SK-N-SH treated with all-trans-retinoic acid at 6 μM for 48 hours (cell line): ENCODE results near the gene TMEM231.

ENCODE experiments used
- ATAC-seq: fragments of 200-7000 bp; cut with Tn5 transposase; 3 replicates; pipeline ENCODE4 v1.9.1; 2020; ENCODE audit warnings: mild to moderate bottlenecking, moderate library complexity
- ARNTL ChIP-seq: fragments of 450-650 bp; formaldehyde crosslinking; IDR thresholded peaks from 2 replicates; pipeline ENCODE4 v1.5.0; 2020; ENCODE audit warnings: low read depth, mild to moderate bottlenecking, moderate library complexity, borderline replicate concordance
- BACH2 ChIP-seq: fragments of 250-450 bp; sonication (Bioruptor Pico); IDR thresholded peaks from 2 replicates; pipeline ENCODE4 v1.9.0; 2021; ENCODE audit warnings: mild to moderate bottlenecking, borderline replicate concordance
- CSDC2 ChIP-seq: fragments of 250-450 bp; sonication (Bioruptor Pico); IDR thresholded peaks from 2 replicates; pipeline ENCODE4 v1.5.0; 2020; ENCODE audit warnings: mild to moderate bottlenecking, moderate library complexity
- ESRRG ChIP-seq: fragments of 250-450 bp; sonication (Bioruptor Pico); IDR thresholded peaks from 2 replicates; pipeline ENCODE4 v1.6.1; 2021; ENCODE audit warnings: mild to moderate bottlenecking
- GLIS3 ChIP-seq: fragments of 250-450 bp; sonication (Bioruptor Pico); IDR thresholded peaks from 2 replicates; pipeline ENCODE4 v1.5.0; 2020; ENCODE audit warnings: mild to moderate bottlenecking, moderate library complexity
- ISL1 ChIP-seq: fragments of 250-450 bp; sonication (Bioruptor Pico); IDR thresholded peaks from 2 replicates; pipeline ENCODE4 v2.1.2; 2022; ENCODE audit warnings: mild to moderate bottlenecking, moderate library complexity
- OSR1 ChIP-seq: fragments of 250-450 bp; sonication (Bioruptor Pico); IDR thresholded peaks from 2 replicates; pipeline ENCODE4 v1.8.0; 2022; ENCODE audit warnings: moderate library complexity, mild to moderate bottlenecking, inconsistent platforms
- PPARA ChIP-seq: fragments of 250-450 bp; sonication (Bioruptor Pico); IDR thresholded peaks from 2 replicates; pipeline ENCODE4 v1.5.0; 2020; ENCODE audit warnings: mild to moderate bottlenecking, borderline replicate concordance
- RARB ChIP-seq: fragments of 250-450 bp; sonication (Bioruptor Pico); IDR thresholded peaks from 2 replicates; pipeline ENCODE4 v1.8.0; 2021; ENCODE audit warnings: mild to moderate bottlenecking, moderate library complexity
- SNAI2 ChIP-seq: fragments of 250-450 bp; sonication (Bioruptor Pico); IDR thresholded peaks from 2 replicates; pipeline ENCODE4 v1.5.0; 2020; ENCODE audit warnings: mild to moderate bottlenecking, moderate library complexity
- TCF4 ChIP-seq: fragments of 250-450 bp; sonication (Bioruptor Pico); IDR thresholded peaks from 2 replicates; pipeline ENCODE4 v1.8.0; 2021; ENCODE audit warnings: mild to moderate bottlenecking, moderate library complexity, borderline replicate concordance
- TOX ChIP-seq: fragments of 250-450 bp; sonication (Bioruptor Pico); IDR thresholded peaks from 2 replicates; pipeline ENCODE4 v1.8.0; 2021; ENCODE audit warnings: mild to moderate bottlenecking, moderate library complexity, borderline replicate concordance
- ZC3H10 ChIP-seq: fragments of 250-450 bp; sonication (Bioruptor Pico); IDR thresholded peaks from 2 replicates; pipeline ENCODE4 v1.5.1; 2021; ENCODE audit warnings: mild to moderate bottlenecking, moderate library complexity
- ZFP30 ChIP-seq: fragments of 450-650 bp; formaldehyde crosslinking; IDR thresholded peaks from 2 replicates; pipeline ENCODE4 v1.5.0; 2022; ENCODE audit warnings: mild to moderate bottlenecking, moderate library complexity
- ZNF565 ChIP-seq: fragments of 450-650 bp; formaldehyde crosslinking; conservative IDR thresholded peaks from 2 replicates; pipeline ENCODE4 v1.5.0; 2020; ENCODE audit warnings: low read depth, mild to moderate bottlenecking, moderate library complexity
- ZNF70 ChIP-seq: fragments of 450-650 bp; formaldehyde crosslinking; IDR thresholded peaks from 2 replicates; pipeline ENCODE4 v1.5.0; 2020; ENCODE audit warnings: mild to moderate bottlenecking, moderate library complexity
- ZNF8 ChIP-seq: fragments of 450-650 bp; formaldehyde crosslinking; IDR thresholded peaks from 2 replicates; pipeline ENCODE4 v1.5.0; 2020; ENCODE audit warnings: mild to moderate bottlenecking, moderate library complexity
- TF ChIP-seq, protein P1 (sequence below): fragments of 250-450 bp; sonication (Bioruptor Pico); IDR thresholded peaks from 2 replicates; pipeline ENCODE4 v1.5.1; 2021; ENCODE audit warnings: mild to moderate bottlenecking, moderate library complexity
- TF ChIP-seq, protein P2 (sequence below): fragments of 250-450 bp; sonication (Bioruptor Pico); IDR thresholded peaks from 2 replicates; pipeline ENCODE4 v1.5.0; 2020; ENCODE audit warnings: mild to moderate bottlenecking, moderate library complexity
- TF ChIP-seq, protein P3 (sequence below): fragments of 250-450 bp; sonication (Bioruptor Pico); IDR thresholded peaks from 2 replicates; pipeline ENCODE4 v1.5.1; 2020; ENCODE audit warnings: low read depth, mild to moderate bottlenecking, moderate library complexity
- TF ChIP-seq, protein P4 (sequence below): fragments of 250-450 bp; sonication (Bioruptor Pico); IDR thresholded peaks from 2 replicates; pipeline ENCODE4 v1.8.0; 2020; ENCODE audit warnings: mild to moderate bottlenecking, moderate library complexity, borderline replicate concordance
- TF ChIP-seq, protein P5 (sequence below): fragments of 250-450 bp; sonication (Bioruptor Pico); IDR thresholded peaks from 2 replicates; pipeline ENCODE4 v1.8.0; 2021; ENCODE audit warnings: low read depth, mild to moderate bottlenecking, moderate library complexity, borderline replicate concordance

Gene TMEM231

DNA sequence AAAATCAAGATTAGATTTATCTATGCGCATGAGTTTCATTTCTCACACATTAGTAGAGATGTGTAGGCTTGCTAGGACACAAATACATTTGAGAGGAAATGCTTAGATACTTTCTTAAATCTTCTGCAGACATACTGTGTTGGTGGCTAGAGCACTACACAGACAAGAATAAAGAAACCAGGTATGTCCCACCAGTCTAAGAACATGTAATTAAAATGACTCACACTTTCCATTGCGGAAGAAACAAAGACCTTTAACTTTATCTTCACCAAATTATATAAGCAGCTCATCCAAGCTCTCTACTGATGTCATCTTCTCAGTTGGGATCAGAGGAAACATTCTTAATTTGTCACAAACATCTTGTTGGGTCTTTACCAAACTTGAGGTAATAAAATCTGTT is 22.7 kb upstream of the TMEM231 start:
- no peak for TF ChIP-seq GLIS3 (CRISPR knock-in tag)
- TF ChIP-seq ARNTL (CRISPR knock-in tag) = no peak
- no peak for TF ChIP-seq ZC3H10 (CRISPR knock-in tag)
- no peak for TF ChIP-seq ZNF70 (CRISPR knock-in tag)
- ATAC-seq = no peak

DNA sequence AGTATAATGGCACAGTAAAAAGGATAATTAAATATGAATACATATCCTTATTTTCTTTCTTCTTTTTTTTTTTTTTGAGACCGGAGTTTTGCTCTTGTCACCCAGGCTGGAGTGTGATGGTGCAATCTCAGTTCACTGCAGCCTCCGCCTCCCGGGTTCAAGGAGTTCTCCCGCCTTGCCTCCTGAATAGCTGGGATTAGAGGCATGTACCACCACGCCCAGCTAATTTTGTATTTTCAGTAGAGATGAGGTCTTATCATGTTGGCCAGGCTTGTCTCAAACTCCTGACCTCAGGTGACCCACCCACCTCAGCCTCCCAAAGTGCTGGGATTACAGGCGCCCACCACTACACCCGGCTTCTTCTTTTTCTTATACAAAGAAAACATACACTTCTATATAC is 22.2 kb upstream of the TMEM231 start:
- no peak for TF ChIP-seq ZNF8 (CRISPR knock-in tag)
- TF ChIP-seq, protein P1, sequence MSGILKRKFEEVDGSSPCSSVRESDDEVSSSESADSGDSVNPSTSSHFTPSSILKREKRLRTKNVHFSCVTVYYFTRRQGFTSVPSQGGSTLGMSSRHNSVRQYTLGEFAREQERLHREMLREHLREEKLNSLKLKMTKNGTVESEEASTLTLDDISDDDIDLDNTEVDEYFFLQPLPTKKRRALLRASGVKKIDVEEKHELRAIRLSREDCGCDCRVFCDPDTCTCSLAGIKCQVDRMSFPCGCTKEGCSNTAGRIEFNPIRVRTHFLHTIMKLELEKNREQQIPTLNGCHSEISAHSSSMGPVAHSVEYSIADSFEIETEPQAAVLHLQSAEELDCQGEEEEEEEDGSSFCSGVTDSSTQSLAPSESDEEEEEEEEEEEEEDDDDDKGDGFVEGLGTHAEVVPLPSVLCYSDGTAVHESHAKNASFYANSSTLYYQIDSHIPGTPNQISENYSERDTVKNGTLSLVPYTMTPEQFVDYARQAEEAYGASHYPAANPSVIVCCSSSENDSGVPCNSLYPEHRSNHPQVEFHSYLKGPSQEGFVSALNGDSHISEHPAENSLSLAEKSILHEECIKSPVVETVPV (CRISPR knock-in tag) = no peak
- no peak for ATAC-seq

DNA sequence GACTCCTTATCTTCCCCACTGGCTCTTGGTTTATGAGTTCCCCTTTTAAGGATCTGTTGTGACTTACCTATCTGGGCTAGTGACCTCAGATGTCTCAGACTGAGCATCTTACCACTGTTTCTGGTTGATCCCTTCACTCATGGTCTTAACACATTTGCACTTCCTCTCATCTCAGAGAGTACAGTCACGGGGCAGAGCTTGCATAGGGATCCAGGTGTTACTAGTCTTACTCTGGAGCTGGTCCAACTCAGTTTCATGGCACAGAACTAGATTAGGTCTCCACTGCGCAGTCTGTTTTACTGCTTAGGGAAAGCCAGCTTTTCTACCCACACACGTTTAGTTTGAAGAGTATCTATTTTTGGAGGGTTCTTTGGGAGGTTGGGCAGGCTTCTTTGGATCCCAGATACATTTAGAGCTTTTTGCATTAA is 20.3 kb upstream of the TMEM231 start:
- no peak for ATAC-seq
- no peak for TF ChIP-seq BACH2
- TF ChIP-seq OSR1 = no peak
- TF ChIP-seq ESRRG (CRISPR knock-in tag) = no peak
- no peak for TF ChIP-seq ISL1 (CRISPR knock-in tag)

DNA sequence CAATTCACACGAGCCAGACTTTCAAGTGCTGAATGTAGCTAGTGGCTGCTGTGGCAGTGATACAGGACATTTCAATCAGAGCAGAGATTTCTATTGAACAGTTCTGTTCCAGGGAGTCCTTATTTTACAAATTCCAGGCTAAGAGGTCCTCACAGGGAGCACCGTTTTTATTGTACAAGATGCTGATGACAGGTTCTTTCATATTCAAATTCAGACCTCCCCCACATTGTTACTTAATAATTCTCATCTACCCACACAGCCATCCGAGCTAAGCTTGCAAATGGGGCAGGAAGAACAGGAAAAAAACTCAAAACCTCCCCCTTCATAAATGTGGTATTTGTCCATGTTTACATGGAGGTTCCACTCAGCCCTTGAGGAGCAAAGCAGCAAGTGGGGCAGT is 19.9 kb upstream of the TMEM231 start:
- ATAC-seq = no peak
- TF ChIP-seq, protein P2, sequence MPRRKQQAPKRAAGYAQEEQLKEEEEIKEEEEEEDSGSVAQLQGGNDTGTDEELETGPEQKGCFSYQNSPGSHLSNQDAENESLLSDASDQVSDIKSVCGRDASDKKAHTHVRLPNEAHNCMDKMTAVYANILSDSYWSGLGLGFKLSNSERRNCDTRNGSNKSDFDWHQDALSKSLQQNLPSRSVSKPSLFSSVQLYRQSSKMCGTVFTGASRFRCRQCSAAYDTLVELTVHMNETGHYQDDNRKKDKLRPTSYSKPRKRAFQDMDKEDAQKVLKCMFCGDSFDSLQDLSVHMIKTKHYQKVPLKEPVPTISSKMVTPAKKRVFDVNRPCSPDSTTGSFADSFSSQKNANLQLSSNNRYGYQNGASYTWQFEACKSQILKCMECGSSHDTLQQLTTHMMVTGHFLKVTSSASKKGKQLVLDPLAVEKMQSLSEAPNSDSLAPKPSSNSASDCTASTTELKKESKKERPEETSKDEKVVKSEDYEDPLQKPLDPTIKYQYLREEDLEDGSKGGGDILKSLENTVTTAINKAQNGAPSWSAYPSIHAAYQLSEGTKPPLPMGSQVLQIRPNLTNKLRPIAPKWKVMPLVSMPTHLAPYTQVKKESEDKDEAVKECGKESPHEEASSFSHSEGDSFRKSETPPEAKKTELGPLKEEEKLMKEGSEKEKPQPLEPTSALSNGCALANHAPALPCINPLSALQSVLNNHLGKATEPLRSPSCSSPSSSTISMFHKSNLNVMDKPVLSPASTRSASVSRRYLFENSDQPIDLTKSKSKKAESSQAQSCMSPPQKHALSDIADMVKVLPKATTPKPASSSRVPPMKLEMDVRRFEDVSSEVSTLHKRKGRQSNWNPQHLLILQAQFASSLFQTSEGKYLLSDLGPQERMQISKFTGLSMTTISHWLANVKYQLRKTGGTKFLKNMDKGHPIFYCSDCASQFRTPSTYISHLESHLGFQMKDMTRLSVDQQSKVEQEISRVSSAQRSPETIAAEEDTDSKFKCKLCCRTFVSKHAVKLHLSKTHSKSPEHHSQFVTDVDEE (CRISPR knock-in tag) = no peak
- TF ChIP-seq, protein P3, sequence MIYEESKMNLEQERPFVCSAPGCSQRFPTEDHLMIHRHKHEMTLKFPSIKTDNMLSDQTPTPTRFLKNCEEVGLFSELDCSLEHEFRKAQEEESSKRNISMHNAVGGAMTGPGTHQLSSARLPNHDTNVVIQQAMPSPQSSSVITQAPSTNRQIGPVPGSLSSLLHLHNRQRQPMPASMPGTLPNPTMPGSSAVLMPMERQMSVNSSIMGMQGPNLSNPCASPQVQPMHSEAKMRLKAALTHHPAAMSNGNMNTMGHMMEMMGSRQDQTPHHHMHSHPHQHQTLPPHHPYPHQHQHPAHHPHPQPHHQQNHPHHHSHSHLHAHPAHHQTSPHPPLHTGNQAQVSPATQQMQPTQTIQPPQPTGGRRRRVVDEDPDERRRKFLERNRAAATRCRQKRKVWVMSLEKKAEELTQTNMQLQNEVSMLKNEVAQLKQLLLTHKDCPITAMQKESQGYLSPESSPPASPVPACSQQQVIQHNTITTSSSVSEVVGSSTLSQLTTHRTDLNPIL (CRISPR knock-in tag) = no peak
- TF ChIP-seq GLIS3 (CRISPR knock-in tag) = no peak
- no peak for TF ChIP-seq TCF4 (CRISPR knock-in tag)
- TF ChIP-seq, protein P4, sequence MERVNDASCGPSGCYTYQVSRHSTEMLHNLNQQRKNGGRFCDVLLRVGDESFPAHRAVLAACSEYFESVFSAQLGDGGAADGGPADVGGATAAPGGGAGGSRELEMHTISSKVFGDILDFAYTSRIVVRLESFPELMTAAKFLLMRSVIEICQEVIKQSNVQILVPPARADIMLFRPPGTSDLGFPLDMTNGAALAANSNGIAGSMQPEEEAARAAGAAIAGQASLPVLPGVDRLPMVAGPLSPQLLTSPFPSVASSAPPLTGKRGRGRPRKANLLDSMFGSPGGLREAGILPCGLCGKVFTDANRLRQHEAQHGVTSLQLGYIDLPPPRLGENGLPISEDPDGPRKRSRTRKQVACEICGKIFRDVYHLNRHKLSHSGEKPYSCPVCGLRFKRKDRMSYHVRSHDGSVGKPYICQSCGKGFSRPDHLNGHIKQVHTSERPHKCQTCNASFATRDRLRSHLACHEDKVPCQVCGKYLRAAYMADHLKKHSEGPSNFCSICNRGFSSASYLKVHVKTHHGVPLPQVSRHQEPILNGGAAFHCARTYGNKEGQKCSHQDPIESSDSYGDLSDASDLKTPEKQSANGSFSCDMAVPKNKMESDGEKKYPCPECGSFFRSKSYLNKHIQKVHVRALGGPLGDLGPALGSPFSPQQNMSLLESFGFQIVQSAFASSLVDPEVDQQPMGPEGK (CRISPR knock-in tag) = no peak
- no peak for TF ChIP-seq ZFP30 (CRISPR knock-in tag)
- TF ChIP-seq ZC3H10 (CRISPR knock-in tag) = no peak

DNA sequence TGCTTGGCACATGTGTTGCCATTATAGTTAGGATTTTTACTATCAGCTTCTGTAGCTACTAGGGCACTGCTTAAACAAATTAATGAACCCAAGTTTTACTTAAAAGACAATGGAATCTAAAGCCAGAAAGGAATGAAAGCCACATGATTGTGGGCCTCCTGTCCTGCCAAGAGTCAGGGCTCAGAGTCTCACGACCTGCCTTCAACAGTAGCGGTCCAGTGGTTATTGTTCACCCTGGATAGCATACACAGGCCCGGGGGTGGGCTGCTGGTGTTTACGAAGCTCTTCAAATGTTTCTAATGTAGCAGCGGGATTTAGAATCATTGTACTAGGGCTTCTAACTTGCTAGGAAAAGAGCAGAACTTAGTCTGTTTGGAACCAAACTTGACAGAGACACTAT is 17.9 kb upstream of the TMEM231 start:
- TF ChIP-seq ESRRG (CRISPR knock-in tag) = no peak
- TF ChIP-seq CSDC2 = no peak
- TF ChIP-seq GLIS3 (CRISPR knock-in tag) = no peak
- TF ChIP-seq, protein P3 (CRISPR knock-in tag) = no peak
- TF ChIP-seq RARB (CRISPR knock-in tag) = no peak
- TF ChIP-seq ZNF565 = no peak
- TF ChIP-seq SNAI2 (CRISPR knock-in tag) = no peak
- TF ChIP-seq PPARA (CRISPR knock-in tag) = no peak
- TF ChIP-seq, protein P5, sequence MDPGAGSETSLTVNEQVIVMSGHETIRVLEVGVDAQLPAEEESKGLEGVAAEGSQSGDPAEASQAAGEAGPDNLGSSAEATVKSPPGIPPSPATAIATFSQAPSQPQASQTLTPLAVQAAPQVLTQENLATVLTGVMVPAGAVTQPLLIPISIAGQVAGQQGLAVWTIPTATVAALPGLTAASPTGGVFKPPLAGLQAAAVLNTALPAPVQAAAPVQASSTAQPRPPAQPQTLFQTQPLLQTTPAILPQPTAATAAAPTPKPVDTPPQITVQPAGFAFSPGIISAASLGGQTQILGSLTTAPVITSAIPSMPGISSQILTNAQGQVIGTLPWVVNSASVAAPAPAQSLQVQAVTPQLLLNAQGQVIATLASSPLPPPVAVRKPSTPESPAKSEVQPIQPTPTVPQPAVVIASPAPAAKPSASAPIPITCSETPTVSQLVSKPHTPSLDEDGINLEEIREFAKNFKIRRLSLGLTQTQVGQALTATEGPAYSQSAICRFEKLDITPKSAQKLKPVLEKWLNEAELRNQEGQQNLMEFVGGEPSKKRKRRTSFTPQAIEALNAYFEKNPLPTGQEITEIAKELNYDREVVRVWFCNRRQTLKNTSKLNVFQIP (CRISPR knock-in tag) = no peak
- TF ChIP-seq ARNTL (CRISPR knock-in tag) = no peak
- TF ChIP-seq ZNF8 (CRISPR knock-in tag) = no peak
- TF ChIP-seq ZFP30 (CRISPR knock-in tag) = no peak
- TF ChIP-seq, protein P4 (CRISPR knock-in tag) = no peak
- TF ChIP-seq TCF4 (CRISPR knock-in tag) = no peak
- TF ChIP-seq BACH2 = no peak
- no peak for TF ChIP-seq TOX (CRISPR knock-in tag)
- no peak for ATAC-seq
